C4-2B (cell line): ENCODE measurements around the gene TRAPPC12.

Experiments
- CTCF ChIP-seq: fragments of 450-650 bp; conservative IDR thresholded peaks from 2 replicates; pipeline ENCODE4 v1.5.1; 2017; ENCODE audit warnings: mild to moderate bottlenecking
- ZFX ChIP-seq: fragments of 450-650 bp; IDR thresholded peaks from 2 replicates; pipeline ENCODE4 v1.6.1; 2017

DNA sequence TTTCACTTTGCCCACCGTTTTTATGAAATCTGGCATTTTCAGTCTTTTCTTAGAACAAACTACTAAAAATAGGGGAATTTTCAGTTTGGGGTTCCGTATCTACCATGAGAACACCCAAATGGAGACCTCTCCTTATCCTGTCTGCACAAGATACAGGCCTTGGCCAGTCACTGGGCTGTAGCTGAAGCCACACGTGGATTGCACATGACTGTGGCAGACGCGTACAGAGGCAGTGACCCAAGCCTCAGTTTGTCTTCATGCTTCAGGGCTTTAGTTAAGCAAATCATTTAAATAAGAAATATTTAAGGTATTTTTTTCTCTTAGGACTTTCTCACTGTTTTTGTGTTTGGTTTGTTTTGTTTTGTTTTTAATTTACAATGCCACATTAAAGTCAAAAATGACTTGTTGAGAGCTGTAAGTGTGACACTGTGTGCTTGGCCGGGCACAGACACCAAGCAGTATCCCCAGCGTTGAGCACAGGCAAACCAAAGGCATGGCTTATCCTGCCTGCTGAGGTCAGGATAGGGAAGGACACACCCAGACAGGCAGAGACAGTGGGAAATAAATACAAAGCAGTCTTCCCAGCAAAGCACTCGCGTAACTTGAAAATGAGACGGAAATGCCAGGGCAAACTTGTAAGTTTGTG is 53.3 kb downstream of the TRAPPC12 start:
- TF ChIP-seq ZFX (no peak), CTCF (no peak)
